Measurements from ENCODE around the gene BIRC2. TPM values are rescaled to one million over a fixed set of nuclear protein-coding genes. Genes with fewer than 3 reads are reported as not detected.

Gene BIRC2
- total and polyA plus RNA-seq, 7 donors: 22.5 to 55.1 (median 30.2) TPM

- no peaks in the 10 kb centered on the region for H3K9me3 ChIP-seq
- no peak for TF ChIP-seq CTCF (IDR thresholded peaks at IDR 0.05)
- no peak for ATAC-seq
- H3K27me3 ChIP-seq (ENCODE audit: insufficient read depth in 3 of 3, low read length in 2 of 3): no peaks in the 10 kb centered on the region
- H3K27ac ChIP-seq: no peak overlapping the region
- H3K4me1 ChIP-seq: peaks cover 15% of the 10 kb centered on the region
- H3K4me3 ChIP-seq: no peak overlapping the region
- 63 to 79% (median 75%) methylated on average over 2 of the region's 2 CpGs for WGBS, 3 donors
- intact Hi-C loops (cut with DNase I): no loop called here
- H3K36me3 ChIP-seq (ENCODE audit: insufficient read depth in 1 of 2, low read depth in 1 of 2): no peaks in the 10 kb centered on the region
- no peak for DNase-seq
Measured at GRCh38 chr11:102426000-102426399, 79.0 kb downstream of the BIRC2 start.

GRCh38 chr11:102426570-102426969 is 79.6 kb downstream of the BIRC2 start:
- ATAC-seq (no peak), DNase-seq (no peak)
- TF ChIP-seq CTCF (IDR thresholded peaks at IDR 0.05): no peak
- H3K9me3 ChIP-seq: no peaks in the 10 kb centered on the region
- no peak overlapping the region for H3K4me3 ChIP-seq
- no peaks in the 10 kb centered on the region for H3K36me3 ChIP-seq (ENCODE audit: insufficient read depth in 1 of 2, low read depth in 1 of 2)
- H3K4me1 ChIP-seq: peaks cover 13% of the 10 kb centered on the region
- intact Hi-C loops (cut with DNase I): no loop called here
- no peaks in the 10 kb centered on the region for H3K27me3 ChIP-seq (ENCODE audit: insufficient read depth in 3 of 3, low read length in 2 of 3)
- no peak overlapping the region for H3K27ac ChIP-seq

GRCh38 chr11:102427068-102427467 is 80.1 kb downstream of the BIRC2 start:
- no peaks in the 10 kb centered on the region for H3K27me3 ChIP-seq (ENCODE audit: insufficient read depth in 3 of 3, low read length in 2 of 3)
- H3K4me3 ChIP-seq: no peak overlapping the region
- H3K27ac ChIP-seq: no peak overlapping the region
- ATAC-seq (no peak), DNase-seq (no peak)
- peaks cover 13% of the 10 kb centered on the region for H3K4me1 ChIP-seq
- no peaks in the 10 kb centered on the region for H3K36me3 ChIP-seq (ENCODE audit: insufficient read depth in 1 of 2, low read depth in 1 of 2)
- no peaks in the 10 kb centered on the region for H3K9me3 ChIP-seq
- intact Hi-C loops (cut with DNase I): no loop called here
- 0 to 1% (median 0%) methylated on average over 1 of the region's 1 CpG for WGBS, 3 donors
- no peak for TF ChIP-seq CTCF (IDR thresholded peaks at IDR 0.05)

Other genes with a start within 250 kb of the BIRC2 start
- gene YAP1, start 236.8 kb upstream of the BIRC2 start, total RNA-seq: 100 to 1,000 TPM in 2 of 4 donors, 10 to 100 TPM in 2; 28.6 to 124 (median 82.3) TPM
- 10 to 100 TPM; 11.5 to 42.3 (median 32.1) TPM for gene YAP1, start 236.8 kb upstream of the BIRC2 start, polyA plus RNA-seq
- gene BIRC3, start 29.7 kb upstream of the BIRC2 start, total RNA-seq: 1 to 10 TPM; 1.2 to 3.8 (median 2.5) TPM
- 1 to 10 TPM in 2 of 3 donors, under 1 TPM in 1; 0.97 to 3.3 (median 1.7) TPM for gene BIRC3, start 29.7 kb upstream of the BIRC2 start, polyA plus RNA-seq
- 10 to 100 TPM; 16.9 to 42.6 (median 34.3) TPM for gene TMEM123, start 105.6 kb downstream of the BIRC2 start, total RNA-seq
- 10 to 100 TPM; 10.8 to 13.1 (median 12.6) TPM for gene TMEM123, start 105.6 kb downstream of the BIRC2 start, polyA plus RNA-seq
- not detected for gene MMP7, start 183.5 kb downstream of the BIRC2 start, total RNA-seq
- gene MMP7, start 183.5 kb downstream of the BIRC2 start, polyA plus RNA-seq: under 1 TPM in 1 of 3 donors, not detected in 2; 0.31 TPM